ENCODE results near the gene C1orf174.

C1orf174 gene

DNA sequence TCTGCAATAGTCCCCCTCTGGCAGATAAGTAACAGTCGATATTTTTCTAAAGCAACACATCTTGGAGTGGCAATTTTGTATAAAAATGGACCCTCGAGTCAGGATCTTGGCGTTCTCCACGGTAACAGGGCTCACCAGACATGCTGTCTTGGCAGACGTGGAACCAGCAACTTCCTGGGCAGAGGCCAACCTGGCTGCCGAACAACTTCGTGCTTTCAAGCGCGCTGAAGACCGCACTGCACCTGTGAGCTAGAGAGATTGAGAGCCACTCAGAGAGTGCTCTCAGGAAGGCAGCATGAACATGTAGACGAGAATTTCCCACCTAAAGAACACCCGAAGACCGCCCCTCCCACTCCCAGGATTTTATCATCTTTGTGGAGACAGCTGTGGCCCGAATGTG is 7.3 kb downstream of the C1orf174 start:
- DNase-seq: no peak

DNA sequence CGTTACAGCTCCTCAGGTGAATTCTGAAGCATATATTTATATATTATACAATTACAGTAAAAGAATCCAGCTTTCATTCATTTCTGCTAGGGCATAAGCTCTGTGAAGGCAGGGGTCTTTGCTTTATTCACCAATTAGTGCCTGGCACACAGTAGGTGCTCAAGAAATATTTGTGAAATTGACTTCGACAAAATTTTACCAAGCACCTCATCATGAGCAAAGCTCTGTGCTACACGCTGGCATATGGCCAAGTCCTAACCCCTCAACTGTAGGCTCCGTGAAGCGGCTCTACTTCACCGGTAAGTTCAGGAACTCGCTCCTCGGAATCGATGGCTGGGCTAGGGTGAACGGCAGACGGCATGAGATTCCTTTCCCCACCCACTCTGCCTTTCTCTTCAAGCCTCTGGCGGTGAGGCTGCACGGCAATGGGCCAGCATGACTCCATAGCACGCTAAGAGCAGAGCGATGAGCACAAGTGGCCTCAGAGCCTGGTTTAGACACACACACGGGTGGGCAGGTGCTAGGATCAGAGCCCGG is 8.7 kb downstream of the C1orf174 start:
- no peak for DNase-seq

DNA sequence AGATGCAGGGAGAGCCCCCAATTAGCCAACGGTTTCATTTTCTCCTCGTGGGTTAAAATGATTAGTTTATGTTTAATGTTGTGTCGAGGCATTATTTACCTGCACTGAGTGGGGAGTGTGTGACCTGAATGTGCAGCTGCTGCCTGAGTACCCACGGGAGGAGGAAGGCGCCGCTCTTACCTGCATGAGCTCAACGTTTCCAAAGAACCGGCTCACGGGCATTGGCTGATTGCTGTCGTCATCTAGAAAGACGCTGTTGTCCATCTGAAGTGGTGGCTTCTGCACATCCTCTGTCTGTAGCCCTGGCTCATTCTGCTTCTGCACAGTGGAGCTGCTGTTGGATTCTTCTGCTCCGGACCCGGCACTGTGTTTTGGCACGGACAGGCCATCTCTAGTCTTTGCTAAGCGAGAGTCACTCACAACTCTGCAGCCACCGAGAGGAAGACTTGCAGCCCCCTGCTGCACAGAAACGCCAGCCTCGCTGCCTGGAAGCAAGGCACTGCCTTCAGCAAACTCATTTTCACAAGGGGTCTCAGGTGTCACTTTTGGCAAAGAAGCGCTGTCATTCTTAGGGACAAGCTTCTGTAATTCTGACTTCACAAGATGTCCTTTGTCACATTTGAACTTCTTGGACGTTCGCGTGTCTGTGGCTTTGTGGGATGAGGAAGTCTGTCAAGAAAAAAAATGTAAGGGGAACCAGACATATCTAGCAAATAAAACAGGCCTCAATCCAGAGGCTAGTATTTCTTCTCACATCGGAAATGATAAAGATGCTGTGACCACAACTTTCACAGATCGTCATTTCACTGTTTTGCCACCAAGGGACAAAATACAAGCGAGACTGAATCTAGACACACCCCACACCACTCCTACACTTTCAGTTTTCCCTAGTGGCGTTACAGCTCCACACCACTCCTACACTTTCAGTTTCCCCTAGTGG is 9.4 kb downstream of the C1orf174 start:
- DNase-seq: no peak

DNA sequence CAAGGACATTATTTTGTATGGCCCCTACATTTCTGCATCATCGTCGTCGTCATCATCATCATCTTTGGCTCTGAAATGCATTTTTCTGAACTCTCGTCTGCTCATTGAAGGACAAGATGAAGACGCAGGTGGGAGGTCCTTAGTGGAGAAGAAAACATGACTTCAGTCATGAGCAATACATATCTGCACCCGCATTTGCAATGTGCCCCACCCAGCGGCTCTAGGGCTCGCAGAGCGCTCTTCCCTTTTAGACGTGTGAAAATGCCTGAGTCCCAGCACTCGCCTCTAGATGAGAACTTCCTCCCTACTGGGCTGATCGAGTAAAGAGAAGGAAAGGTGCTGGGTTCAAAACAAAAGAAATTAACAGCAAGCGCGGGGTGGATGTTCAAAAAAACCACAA is 10.1 kb downstream of the C1orf174 start:
- DNase-seq: no peak

DNA sequence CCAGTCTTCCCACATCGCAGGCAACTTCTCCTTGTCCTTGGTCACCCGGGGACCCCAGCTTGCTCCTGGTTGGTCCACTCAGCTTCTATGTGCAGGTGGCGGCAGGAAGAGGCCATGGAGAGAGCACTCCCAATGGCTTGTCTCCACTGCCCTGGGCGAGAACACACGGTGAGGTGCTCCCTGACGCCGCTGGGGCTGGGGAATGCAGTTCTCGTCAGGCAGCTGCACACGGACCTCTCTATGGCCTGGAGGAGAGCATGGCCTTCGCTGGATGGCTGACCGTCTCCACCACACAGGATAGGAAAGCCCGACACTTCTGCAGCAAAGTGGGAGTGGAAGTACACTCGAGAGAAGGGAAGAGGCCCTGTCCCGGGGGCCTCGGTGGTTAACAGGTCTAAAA is 11.8 kb downstream of the C1orf174 start:
- no peak for DNase-seq

DNA sequence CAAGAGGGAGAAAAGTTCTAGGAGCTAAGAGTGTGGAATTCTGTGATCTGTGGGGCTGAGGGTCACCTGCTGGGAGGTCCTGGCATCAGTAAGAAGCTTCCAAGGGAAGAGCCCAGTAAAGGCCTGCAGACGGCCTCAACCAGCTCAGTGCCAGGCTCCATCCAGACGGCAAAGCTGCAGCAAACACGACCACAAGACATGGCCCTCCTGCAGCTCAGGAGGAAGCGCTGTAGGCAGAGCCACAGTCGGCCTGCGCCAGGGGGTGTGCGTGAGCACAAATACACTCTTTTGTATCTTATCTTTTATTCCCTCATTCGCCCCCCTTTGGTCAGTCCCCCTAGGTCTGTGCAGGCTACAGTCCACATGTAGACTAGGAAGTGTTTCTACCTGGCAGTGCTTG is 13.4 kb downstream of the C1orf174 start:
- DNase-seq: no peak

DNA sequence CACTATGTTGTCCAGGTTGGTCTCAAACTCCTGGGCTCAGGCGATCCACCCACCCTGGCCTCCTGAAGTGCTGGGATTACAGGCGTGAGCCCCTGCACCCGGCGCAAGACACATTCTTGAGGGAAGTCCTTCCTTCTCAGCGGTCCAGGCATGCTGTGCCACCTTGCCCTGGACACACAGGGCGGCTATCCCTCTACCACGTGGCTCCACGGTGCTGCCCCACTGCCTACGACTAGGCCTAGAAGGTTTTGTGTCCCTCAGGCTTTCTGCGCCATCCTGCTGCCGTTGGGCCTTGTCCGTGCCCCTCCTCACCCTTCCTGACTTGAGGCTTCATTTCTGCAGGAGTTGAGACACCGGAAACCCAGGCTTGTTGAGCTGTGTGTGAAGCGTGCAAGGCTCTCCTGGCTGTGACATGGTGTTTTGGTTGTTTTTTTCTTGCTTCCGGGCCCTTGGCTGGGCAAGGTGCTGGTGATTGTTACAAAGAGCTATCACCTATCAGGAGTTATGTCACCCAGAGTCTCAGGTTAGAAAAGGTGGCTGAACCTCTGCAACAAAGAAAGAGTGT is 13.9 kb downstream of the C1orf174 start:
- no peak for DNase-seq

DNA sequence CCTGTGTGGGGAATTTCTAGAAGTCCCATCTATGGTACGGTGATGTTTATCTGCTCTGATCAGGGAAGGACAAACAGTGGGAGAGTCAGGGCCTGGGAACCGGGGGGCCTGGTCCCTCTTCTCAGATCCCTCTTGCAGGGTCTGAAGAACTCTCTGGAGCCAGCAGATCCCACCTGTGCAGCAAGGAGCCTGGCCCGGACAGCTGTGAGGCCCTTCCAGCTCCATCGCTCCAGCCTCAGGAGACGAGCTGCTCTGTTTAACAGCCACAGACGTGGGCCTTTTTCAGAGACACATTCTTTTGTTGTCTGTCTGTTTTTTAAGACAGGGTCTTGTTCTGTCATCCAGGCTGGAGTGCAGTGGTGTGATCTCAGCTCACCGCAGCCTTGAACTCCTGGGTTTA is 14.5 kb downstream of the C1orf174 start:
- no peak for DNase-seq

DNA sequence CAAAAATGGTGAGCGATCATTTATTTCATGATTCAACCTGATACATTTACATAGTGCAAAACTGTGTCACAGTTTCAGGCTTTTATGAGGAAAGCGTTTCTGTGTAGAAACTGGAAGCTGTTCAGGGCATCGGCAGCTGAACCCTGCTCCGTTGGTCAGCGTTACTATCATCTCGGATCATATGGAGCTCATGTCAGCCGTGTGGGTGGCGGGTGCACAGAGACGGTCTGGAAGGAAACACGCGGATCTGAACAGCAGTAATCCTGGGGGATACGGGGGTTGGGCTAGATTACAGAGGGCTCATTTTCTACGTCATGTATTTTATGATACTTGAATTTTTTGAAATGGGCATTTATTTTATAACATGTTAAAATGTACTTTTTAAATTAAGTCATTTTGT is 15.1 kb downstream of the C1orf174 start:
- DNase-seq: no peak

DNA sequence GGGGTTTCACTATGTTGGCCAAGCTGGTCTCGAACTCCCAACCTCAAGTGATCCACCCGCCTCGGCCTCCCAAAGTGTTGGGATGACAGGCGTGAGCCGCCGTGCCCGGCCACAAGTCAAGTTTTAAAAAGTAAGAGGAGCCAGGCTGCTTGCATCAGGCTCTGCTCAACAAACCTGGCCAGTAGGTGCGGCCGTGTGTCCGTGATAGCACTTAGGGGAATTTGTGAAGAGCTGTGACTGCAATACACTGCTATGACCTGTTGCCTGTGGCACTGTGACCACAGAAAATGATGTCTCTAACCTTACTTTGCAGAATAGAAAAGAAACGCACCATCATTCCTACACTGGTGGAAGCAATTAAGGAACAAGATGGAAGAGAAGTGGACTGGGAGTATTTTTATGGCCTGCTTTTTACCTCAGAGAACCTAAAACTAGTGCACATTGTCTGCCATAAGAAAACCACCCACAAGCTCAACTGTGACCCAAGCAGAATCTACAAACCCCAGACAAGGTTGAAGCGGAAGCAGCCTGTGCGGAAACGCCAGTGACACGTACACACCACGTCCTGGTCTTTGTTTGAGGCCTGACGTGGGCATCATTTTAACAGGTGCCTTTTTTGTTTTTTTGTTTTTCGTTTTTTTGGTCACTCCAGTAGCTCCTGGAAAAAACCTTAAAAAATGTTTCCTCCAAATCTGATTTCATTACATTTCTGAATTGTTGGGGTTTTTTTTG is 16.7 kb downstream of the C1orf174 start:
- DNase-seq: no peak

DNA sequence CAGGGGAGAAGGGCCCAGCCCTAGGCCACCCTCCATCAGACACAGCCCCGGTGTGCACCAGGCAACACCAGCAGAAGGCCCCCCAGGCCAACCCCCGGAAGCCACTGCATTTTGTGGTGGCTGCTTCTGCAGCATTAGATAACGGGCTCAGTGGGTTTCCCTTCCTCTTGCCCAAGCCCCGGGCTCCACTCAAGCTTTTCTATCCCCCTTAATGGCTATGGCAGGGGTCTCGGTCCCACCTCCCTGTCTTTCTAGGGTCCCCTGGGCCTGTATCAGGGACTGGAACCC is 18.9 kb downstream of the C1orf174 start:
- no peak for DNase-seq

DNA sequence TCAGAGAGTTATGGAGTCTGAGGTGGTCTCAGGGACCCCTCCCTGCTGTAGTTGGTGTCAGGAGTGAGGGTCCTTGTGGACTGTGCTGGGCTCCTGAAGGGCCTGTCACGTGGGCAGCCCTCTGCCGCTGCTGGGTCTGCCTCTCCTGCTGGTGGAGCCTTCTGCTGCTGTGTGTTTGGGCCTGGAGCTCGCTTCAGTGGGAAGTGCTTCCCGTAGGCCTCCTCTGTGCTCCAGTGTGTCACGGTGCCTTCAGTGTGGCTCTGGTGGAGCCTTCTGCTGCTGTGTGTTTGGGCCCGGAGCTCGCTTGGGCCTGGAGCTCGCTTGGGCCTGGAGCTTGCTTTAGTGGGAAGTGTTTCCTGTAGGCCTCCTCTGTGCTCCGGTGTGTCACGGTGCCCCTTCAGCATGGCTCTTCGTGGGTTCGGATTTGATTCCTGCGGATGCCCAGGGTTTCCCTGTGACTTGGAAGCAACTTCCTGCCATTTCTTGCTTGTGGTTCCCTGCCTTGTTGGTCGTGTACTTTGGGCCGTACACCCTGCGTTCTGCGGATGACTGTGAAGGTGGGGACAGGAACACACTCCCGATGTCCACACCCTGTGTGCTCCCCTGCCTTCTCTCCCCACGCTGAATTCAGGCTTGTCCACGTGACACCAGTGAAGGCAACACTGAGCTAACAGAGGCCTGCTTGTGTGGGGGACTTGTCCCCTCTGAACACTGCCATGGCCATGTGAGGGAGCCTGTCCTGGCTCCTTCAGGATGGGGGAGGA is 19.5 kb downstream of the C1orf174 start:
- no peak for DNase-seq

DNA sequence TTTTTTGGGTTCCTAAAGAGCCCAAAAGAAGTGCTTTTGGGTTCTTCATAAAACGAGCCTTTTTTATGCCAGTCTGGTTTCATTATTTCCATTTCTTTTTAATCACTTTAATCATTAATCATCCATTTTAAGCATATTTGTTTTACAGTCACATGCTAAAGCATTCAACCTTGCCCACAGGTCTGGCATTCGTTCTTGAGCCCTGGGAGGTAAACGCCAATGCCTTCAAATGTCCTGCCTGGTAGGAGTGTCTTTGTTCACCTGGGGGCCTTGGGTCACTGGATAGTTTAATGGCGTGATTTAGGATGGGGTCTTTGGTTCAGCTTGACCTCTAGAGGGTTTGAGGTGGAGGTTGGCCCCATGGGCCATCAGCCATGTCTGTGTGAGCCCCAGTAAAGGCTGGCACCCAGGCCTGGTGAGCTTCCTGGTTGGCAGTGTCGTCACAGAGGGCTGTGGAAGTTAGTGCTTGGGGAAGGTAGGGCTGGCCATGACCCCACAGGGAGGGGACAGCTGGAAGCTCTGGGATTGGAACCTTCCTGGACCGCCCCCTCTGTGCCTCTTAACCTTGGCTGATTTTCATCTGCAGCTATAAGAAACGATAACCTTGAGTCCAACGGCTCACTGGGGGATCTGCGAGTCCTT is 20.2 kb downstream of the C1orf174 start:
- DNase-seq: no peak

DNA sequence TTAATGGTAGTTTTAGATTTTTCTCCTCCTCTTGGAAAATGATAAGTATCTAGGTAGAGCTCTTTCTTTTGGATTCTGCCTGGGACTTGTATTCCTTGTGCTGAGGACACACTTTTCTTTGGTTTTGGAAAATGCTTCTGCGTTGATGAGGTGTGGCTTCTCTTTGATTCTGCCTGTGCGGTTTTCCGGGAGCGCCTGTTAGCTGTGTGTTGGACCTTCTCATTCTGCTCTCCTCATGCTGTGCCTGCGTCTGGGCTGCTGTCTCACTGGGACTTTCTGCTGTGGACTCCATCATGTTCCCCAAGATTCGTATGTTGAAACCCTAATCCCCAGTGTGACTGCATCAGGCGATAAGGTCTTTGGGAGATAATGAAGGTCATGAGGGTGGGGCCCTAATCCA is 21.0 kb downstream of the C1orf174 start:
- DNase-seq: no peak

DNA sequence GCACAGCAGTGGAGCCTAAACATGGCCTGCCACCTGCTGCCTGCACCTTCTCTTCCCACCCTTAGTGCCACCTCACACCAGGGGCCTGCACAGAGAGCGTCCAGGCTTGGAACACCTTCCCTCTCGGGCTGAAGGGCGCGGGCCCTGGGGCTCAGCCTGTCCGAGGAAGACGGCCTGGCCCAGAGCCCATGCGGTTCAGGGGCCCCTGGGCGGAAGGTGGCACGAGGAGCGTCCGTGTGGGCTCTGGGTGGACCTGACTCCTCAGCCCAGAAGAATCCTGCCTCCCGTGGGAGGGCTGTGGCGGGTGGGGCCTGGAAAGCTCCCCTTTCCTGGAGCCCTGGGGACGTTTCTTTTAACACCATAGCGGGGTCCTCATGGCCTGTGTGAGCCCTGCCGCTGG is 23.4 kb downstream of the C1orf174 start:
- DNase-seq: no peak

DNA sequence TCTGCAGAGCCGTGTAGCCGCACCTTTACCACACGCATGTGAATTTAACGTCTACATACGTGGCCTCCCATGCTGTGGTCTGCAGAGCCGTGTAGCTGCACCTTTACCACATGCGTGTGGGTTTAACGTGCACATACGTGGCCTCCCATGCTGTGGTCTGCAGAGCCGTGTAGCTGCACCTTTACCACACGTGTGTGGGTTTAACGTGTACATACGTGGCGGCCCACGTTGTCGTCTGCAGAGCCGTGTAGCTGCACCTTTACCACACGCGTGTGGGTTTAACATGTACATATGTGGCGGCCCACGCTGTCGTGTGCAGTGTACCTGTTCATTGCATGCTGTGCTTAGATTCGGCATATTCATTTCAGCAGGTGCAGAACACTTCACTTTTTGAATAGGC is 25.3 kb downstream of the C1orf174 start:
- no peak for DNase-seq

DNA sequence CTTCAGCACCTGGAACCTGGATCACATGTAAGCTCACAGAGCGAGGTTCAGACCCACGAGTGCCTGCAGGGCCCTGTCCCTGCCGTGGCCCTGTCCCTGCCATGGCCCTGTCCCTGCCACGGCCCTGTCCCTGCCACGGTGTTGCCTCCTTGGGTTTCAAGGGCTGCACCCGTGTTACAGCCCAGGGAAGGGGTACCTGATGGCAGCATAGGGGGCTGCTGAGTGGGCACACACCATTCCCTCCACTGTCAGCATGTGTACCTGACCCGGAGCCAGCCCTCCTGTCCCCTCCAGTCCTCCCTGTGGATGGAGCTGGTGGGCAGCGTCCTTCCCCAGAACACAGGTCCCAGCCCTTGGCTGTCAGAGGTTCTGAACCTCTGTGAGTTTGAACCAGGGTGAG is 27.5 kb downstream of the C1orf174 start:
- no peak for DNase-seq

DNA sequence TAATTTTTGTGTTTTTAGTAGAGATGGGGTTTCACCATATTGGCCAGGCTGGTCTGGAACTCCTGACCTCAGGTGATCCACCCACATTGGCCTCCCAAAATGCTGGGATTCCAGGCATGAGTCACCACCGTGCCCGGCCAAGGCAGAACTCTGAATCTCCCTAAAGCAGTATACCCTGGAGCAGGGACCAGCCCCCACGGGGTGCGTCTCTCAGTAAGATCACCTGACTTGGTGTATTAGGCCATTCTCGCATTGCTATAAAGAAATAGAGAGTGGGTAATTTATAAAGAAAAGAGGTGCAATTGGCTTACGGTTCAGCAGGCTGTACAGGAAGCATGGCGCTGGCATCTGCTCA is 28.6 kb downstream of the C1orf174 start:
- no peak for DNase-seq

DNA sequence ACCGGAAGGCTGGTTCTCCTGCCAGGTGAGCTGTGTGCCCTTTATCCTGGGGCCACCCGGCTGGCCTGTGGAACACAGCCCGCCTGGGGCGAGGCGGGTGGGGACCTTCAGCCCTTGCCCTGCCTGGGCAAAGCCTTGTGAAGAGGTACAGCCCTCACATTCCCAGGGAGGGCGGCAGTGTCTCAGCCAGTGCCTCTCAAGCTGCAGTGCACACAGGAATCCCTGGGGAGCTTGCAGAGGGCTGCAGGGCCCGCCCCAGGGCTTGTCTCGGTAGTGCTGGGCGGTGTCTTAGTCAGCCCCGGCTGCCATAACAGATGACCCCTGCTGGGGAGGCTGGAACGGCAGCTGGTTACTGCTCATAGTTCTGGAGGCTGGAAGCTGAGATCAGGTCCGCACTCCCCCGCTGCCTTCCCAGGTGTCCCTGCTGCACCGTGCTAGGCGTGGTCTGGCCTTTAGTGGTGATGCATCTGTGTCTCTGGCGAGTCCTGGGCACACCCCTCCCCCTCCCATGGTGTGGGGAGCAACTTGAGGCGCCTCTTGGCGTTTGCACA is 30.2 kb downstream of the C1orf174 start:
- DNase-seq: no peak

DNA sequence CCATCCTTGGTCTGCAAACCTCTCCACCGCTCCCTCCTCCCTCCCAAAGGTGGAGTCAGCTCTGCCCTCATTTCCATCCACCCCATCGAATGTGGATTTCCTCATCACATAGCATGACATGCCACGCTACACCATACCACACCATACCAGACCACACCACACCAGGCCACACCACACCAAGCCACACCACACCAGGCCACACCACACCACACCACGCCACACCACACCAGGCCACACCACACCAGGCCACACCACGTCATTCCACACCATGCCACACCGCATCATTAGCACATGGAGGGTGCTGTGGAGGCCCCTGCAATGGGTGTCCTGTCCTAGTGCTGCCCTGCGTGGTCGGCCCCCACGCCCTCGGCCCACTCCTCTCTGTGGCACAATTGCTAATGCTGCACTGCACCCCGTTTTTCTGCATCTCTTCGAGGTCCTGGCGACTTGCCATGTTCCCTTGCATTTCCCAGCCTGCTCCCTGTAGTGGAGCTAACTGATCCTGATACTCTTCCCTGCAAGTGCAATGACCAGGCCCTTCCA is 31.5 kb downstream of the C1orf174 start:
- no peak for DNase-seq

DNA sequence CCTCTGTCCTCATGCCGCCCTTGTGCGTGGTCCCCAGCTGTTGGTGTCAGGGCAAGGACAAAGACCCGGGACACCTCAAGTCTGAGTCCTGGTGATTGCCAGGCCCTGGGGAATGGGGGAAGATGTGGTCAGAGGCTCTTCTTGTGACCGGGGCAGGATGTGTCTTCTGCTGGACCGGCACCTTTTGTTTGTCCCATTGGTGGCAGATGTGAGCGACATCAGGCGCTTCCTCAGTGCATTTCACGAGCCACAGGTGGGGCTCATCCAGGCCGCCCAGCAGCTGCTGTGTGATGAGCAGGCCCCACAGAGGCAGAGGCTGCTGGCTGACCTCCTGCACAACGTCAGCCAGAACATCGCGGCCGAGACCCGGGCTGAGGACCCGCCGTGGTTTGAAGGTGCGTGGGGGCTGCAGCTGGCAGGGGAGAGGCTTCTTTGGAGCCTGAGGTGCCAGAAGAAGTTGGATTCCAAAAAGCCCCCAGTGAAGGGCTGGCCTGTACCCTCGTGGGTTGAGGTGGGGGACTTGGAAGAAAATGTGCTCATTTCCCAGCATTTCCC is 34.4 kb downstream of the C1orf174 start:
- DNase-seq: no peak

DNA sequence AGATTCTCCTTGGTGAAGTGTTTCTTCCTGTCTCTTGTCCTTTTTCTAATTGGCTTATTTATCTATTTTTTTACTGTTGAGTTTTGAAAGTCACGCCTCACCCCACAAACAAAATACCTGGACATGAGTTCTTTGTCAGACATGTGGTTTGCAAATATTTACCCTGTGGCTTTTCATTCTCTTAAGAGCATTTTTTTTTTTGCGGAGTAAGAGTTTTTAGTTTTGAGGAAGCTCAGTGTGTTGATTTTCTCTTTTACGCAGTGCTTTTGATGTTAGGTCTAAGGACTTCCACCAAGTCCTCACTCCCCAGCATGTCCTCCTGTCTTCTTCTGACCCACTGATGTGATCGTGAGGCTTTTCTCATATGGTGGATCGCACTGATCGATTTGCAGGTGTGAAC is 35.2 kb downstream of the C1orf174 start:
- DNase-seq: no peak

Data from activated effector memory CD4-positive, alpha-beta T cell treated with Interleukin-2 at 50 U/mL for 16 hours (primary cell).